RWPE1 (cell line): ENCODE results near the gene DNAJC6.
"Not testable (repeated sequence)": the region's sequence is repeated elsewhere in the genome, so short reads cannot be mapped to it uniquely, and the experiment has no call there.

Source experiments
- CTCF ChIA-PET: fragments of 350-600 bp; sonication (Branson Sonifier 250); formaldehyde crosslinking; extraction: SDS; loops from one replicate; lab custom pipeline; 2021; lab: Yijun Ruan, JAX
- POLR2A ChIA-PET: fragments of 400-600 bp; formaldehyde crosslinking; extraction: SDS; loops from one replicate; lab custom pipeline; 2020; ENCODE audit warnings: antibody characterized with exemption; ENCODE audit not compliant: low non-redundant PET; lab: Yijun Ruan, JAX
- DNase-seq: peaks from one replicate; pipeline ENCODE4 v3.0.0; 2012; ENCODE audit warnings: low spot score
- H3K27ac ChIP-seq: fragments of 450-650 bp; 2 replicates; pipeline ENCODE4 v1.5.1; 2017
- TF ChIP-seq, protein P1 (sequence below): fragments of 450-650 bp; conservative IDR thresholded peaks from 2 replicates; pipeline ENCODE4 v1.5.1; 2017; ENCODE audit warnings: low read depth, mild to moderate bottlenecking

DNAJC6 gene

GRCh38 chr1:65441464-65441863 is 132.1 kb downstream of the DNAJC6 start:
- TF ChIP-seq, protein P1, sequence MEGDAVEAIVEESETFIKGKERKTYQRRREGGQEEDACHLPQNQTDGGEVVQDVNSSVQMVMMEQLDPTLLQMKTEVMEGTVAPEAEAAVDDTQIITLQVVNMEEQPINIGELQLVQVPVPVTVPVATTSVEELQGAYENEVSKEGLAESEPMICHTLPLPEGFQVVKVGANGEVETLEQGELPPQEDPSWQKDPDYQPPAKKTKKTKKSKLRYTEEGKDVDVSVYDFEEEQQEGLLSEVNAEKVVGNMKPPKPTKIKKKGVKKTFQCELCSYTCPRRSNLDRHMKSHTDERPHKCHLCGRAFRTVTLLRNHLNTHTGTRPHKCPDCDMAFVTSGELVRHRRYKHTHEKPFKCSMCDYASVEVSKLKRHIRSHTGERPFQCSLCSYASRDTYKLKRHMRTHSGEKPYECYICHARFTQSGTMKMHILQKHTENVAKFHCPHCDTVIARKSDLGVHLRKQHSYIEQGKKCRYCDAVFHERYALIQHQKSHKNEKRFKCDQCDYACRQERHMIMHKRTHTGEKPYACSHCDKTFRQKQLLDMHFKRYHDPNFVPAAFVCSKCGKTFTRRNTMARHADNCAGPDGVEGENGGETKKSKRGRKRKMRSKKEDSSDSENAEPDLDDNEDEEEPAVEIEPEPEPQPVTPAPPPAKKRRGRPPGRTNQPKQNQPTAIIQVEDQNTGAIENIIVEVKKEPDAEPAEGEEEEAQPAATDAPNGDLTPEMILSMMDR, result no peak
- ChIA-PET CTCF (interaction anchor here (0.6 to 1.3 kb wide), 2 partner anchors 18 to 387 kb away, joined by 3 to 4 read pairs; no protein-coding TSS in a partner anchor), POLR2A (interaction anchor here (0.5 kb wide), 1 partner anchor 187 kb away, joined by 3 read pairs; no protein-coding TSS in a partner anchor)

GRCh38 chr1:65442442-65442841 is 133.1 kb downstream of the DNAJC6 start:
- no peak overlapping the region for H3K27ac ChIP-seq
- POLR2A ChIA-PET, result no interaction called here
- no peak for DNase-seq
- TF ChIP-seq, protein P1, result no peak
- CTCF ChIA-PET, result interaction anchor here (0.8 kb wide), 1 partner anchor 11 kb away, joined by 3 read pairs; no protein-coding TSS in a partner anchor

More at GRCh38 chr1:65441464-65441863, 132.1 kb downstream of the DNAJC6 start:
- no peak for DNase-seq
- H3K27ac ChIP-seq, result no peak overlapping the region

DNA sequence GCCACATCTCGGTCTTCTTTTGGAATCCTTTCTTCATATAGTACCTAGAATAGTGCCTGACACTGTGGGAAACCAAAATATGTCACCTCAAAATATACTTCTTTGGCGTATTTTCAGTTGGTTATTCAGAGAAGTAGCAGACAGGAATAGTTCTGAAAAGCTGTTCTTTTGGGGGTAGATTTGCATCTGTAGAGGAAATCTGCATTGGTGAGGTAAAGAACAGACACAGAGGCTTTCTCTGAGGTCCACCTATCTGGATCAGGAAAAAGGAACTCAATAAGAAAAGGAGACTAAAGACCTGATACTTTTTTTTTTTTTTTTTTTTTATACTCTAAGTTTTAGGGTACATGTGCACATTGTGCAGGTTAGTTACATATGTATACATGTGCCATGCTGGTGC is 134.3 kb downstream of the DNAJC6 start:
- ChIA-PET CTCF (interaction anchor here (0.6 kb wide), 1 partner anchor 244 kb away, joined by 3 read pairs; no protein-coding TSS in a partner anchor), POLR2A (no interaction called here)
- TF ChIP-seq, protein P1, result no peak
- no peak overlapping the region for H3K27ac ChIP-seq
- no peak for DNase-seq

GRCh38 chr1:65444128-65444640 is 134.8 kb downstream of the DNAJC6 start:
- POLR2A ChIA-PET, result no interaction called here
- DNase-seq, result no peak
- H3K27ac ChIP-seq, result no peak overlapping the region
- TF ChIP-seq, protein P1, result no peak
- CTCF ChIA-PET, result no interaction called here

DNA sequence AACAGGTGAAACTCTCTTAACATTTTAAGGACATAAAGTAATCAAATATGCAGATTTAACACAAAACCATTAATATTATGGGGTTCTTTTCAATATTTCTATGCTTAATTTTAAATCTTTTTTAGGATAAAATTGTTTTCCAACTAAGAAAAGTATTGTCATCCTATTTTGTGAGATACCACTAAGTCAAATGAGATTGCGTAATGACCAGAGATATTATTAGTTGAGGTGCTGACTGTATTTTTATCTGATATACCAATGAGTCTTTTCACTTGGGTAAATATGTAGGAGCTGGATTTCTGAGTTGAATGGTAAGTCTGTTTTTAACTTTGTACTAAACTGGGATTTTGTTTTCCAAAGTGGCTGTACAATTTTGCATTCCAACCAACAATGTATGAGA is 136.5 kb downstream of the DNAJC6 start:
- ChIA-PET CTCF (no interaction called here), POLR2A (no interaction called here)
- TF ChIP-seq, protein P1, result no peak
- no peak overlapping the region for H3K27ac ChIP-seq
- no peak for DNase-seq

- POLR2A ChIA-PET, result no interaction called here
- TF ChIP-seq, protein P1, result no peak
- CTCF ChIA-PET, result interaction anchor here (0.7 kb wide), 1 partner anchor 9 kb away, joined by 6 read pairs; no protein-coding TSS in a partner anchor
- no peak overlapping the region for H3K27ac ChIP-seq
- DNase-seq, result no peak
Measured at GRCh38 chr1:65449214-65449823, 140.0 kb downstream of the DNAJC6 start.

- DNase-seq, CTCF ChIA-PET, H3K27ac ChIP-seq, POLR2A ChIA-PET: not testable (repeated sequence)
Measured at GRCh38 chr1:65455678-65456077, 146.3 kb downstream of the DNAJC6 start.
